IPS-NIHi7 (cell line): ENCODE data around the gene LUM.
A peak's percentile ranks its signal among the peaks of the same experiment; 100 is the strongest.

Experiments used
- DNase-seq: peaks from one replicate; pipeline ENCODE4 v3.0.0; 2012; ENCODE audit warnings: mixed read lengths; ENCODE audit errors: extremely low spot score

Gene LUM

DNA sequence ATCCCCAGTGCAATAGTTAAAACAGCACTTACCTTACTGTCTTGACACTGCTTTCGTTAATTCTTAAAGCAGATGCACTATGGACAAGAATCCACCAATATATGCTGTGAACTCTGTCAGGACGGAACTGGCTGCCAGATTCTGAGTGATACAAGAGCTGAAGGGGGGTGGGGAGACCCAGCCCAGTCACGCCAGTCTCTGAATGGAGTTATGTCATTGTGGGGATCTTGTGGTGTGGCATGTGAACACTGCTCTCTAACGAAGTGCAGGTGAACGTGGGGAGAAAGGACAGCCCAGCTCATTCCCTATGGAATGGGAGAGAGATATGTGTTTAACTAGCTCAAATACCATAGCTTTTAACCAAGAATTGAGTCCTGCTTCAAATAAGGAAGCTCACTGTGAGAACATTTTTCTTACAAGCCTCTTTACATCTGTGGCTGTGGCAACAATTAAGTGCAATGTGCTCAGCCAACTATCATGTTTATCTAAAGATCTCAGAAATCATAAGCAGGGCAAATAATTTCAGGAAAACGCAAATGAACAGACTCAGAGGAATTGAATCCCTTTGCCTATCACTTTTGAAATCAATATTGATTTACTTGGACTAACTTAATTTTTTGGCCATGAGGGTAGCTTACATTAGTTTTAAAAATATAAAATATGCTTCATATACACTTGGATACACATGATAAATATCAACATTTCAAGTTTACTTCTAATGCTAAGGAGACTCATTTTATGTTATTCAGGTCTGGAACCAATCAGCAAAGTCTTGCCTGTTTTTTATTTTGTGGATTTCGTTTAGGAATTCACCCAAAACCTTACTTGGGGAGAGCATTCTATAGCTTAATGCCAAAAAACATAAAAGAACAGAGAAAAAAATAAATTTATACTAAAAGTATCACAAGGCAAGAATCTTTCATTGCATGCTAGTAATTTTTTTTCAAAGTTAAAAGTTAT, at the start of gene LUM:
Gene LUM, minus strand, starts transcription at position 129 of the 960 bp plus-strand sequence. CDS start 2,515 bp downstream, outside the sequence.
- peak; percentile 11 for DNase-seq

DNA sequence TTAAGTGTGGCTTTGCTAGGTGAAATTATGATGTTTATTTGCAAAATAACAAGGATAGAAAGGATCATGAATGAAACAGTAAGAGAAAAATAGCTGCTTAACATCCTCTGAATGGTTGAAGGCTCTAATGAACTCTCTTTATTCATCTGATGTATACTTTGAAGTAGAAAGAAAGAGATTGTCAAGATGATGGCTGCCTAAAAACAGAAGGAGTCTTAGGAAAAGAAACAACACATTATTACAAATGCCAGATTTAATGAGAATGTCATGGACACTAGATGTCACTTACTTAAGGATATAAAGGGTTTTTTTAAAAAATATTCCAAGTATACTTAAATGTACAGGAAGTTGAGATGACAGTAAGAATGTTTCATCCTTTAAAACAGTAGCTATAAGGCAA, 49.7 kb upstream of the LUM start:
- DNase-seq, result no peak

DNA sequence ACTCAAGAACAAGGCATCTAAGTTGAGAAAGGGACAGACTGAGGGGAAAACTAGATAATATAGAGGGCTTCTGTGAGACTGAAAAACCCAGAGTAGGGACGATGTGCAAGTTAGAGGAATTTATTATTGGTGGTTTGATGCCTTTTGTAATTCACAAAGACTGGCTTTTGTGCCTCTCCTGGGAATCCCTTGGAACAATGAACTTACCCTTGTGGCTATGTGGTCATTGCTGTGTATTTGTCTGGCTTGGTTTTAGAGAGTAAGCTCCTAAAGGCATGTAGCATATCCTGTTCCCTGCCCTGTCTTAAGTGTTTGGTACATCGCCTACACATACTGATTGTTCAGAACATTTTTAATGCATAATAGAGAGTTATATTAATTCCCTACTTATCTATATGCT, 44.7 kb upstream of the LUM start:
- no peak for DNase-seq

DNA sequence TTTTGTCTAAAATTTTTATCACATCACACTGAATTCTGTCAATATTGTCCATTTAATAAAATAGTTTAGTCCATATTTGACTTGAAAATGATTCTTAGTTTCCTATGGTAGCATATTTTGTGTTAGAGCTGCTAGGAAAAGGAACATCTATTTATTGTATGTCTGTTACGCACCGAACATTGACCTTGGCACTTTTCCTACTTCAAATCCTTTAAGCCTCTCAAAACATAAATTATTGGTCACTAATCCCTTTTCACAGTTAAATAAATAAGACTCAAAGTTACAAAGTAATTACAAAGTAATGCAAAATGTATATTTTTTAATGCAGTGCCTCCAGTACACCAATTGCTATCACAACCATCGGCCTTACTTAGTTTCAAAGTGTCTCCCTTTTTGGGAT, 42.8 kb upstream of the LUM start:
- no peak for DNase-seq

- no peak for DNase-seq
These were observed 32.8 kb upstream of the LUM start for GRCh38 chr12:91144053-91144452.

DNA sequence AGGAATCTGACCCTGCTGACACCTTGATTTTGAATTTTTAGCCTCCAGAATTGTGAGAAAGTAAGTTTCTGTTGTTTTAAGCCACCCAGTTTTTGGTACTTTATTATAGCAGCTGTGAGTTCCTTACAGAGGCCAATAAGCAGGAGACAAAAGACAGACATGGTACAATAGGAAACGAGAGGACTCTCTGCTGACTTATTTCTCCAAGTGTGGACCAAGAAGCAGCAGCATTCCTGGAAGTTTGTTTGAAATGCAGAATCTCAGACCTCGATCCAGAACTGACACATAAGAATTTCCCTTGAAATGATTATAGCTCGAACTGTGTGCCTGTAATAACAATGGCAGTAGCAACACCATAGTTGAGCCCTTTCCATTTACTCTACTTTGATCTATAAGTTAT, 31.9 kb upstream of the LUM start:
- DNase-seq, result no peak

GRCh38 chr12:91142221-91142631, 30.9 kb upstream of the LUM start:
- no peak for DNase-seq

- DNase-seq, result no peak
These were observed 29.0 kb upstream of the LUM start for GRCh38 chr12:91140026-91140931.

DNA sequence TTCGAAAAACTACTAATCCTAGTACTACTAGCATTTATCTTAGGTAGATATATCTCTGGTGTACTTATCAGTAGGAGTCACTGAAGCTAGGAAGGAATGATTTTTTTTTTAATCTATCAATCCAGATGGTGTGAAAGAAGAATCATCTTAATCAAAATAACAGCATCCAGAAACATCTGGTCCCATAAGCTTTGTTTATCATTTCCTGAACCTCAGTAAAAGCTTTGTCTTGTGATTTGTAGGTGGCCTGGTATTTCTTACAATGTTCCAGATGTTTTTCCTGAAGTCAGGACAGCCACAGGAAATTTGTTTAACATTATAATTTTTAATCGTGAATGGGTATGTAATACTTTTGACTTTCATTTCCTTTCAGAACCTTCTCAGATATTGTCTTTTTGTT, 28.0 kb upstream of the LUM start:
- DNase-seq, result no peak

- no peak for DNase-seq
These were observed 27.1 kb upstream of the LUM start for GRCh38 chr12:91138337-91138920.

- no peak for DNase-seq
These were observed 22.6 kb upstream of the LUM start for GRCh38 chr12:91133871-91134270.

DNA sequence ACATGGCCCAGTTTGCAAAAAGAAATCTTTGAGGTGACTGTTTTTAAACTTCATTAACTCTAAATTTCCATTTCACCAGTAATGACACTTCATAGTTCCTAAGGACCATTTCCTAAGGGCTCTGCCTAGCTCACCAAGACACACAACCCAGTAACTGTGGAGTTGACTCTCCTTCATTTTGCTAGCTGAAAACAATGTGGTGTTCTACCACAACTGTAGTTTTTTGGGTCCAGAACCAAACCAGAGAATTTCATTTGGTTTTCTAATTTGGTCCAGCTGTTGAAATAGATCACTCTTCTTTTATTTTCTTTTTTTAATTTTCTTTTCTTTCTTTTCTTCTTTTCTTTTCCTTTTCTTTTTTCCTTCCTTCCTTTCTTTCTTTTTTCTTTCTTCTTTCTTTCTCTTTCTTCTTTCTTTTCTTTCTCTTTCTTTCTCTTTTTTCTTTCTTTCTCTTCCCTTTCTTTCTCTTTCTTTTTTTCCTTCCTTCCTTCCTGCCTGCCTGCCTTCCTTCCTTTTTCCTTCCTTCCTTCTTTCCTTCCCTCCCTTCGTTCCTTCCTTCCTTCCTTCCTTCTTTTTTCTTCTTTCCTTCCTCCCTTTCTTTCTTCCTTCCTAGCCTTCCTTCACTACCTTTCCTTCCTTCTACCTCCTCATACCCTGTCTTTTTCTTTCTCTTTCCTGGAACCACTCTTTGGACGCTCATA, 18.5 kb upstream of the LUM start:
- DNase-seq, result no peak

DNA sequence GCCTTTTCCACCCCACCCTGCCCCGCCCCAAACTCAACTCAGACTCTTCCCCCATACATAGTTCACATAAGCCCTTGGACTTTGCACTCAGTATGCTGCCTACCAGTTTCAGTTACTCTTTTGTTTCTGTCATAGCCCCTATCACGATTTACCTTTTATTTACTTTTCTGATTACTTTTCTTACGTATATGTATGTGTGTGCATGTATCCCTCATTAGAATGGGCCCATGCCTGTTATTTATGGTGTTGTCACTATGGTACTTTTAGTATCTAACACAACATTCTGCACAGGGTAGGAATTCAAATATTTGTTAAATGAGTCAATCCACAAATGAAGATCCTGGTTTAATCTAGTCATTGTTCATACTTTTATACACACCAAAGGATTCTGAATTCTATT, 16.5 kb upstream of the LUM start:
- DNase-seq, result no peak

GRCh38 chr12:91127306-91127705, 16.0 kb upstream of the LUM start:
- DNase-seq, result no peak

DNA sequence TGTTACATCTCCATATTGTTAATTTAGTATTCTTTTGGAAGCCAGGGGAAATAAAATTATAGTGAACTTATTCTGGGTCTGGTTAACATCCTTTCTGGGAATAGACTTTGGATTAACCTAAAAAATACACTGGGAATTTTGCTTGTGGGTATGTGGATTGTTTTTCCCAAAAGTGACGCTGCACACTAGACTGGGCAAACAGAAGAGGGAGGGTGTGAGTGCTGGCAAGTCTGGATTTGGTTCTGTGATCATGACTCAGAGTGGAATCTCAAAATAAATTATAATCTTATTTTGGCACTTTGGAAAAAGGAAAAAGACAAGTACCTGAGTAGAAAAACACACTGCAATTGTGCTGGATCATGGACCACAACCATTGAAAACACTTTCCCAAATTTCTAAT, 15.2 kb upstream of the LUM start:
- no peak for DNase-seq

DNA sequence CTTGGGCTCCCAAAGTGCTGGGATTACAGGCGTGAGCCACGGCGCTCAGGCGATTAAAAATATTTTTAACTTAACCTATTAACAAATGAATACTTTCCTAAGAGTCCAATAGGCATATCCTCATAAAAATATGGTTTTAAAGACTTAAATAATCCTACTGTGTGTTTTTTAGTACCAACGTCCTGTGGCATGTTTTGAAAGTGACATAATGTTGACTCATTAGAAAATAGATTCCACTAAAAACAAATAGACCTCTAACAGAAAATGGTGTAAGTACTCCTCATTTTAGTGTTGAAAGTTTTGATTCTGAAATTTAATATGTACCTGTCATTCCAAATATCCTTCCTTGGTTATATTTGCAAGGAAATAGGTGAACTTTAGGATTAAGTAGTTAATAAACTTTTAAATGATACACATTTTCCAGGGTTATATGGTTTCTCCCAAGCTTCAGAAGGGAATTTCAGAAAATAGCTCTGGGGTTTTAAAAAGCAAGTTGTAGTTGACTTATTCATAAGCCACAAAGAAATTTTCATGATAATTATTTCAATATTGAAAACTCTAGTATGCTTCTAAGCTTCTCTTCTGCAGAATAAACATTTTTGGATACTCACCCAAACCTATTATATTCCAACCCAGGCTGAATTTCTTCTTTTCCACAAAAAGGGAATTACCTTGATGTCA, 12.1 kb upstream of the LUM start:
- DNase-seq, result no peak

GRCh38 chr12:91120781-91121180, 9.5 kb upstream of the LUM start:
- no peak for DNase-seq

DNA sequence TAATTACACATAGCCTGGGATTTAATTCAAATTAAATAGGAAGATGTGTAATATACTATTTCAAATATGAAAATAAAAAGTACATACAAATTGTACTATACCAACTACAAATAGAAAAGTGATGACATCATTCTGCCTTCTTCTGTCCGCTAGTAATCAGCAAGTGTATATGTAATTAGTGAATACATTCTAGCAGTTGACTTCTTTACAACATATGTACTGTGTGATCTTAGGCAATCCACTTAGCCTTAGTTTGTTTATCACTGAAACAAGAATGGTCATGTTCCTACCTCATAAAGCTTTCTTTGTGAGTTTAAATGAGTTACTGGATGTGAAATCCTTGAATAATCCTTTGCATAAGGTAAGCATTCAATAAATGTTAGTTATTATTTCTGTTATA, 7.8 kb upstream of the LUM start:
- no peak for DNase-seq

GRCh38 chr12:91113621-91114020, 2.3 kb upstream of the LUM start:
- DNase-seq, result no peak

- DNase-seq, result no peak
These were observed 876 bp downstream of the LUM start for GRCh38 chr12:91110311-91110924.
